ENCODE data around the gene RAB8B.

- TF ChIP-seq CTCF (tag by site-specific recombination; IDR thresholded peaks at IDR 0.05): no peak
- TF ChIP-seq ATF2 (tag by site-specific recombination; IDR thresholded peaks at IDR 0.05; ENCODE audit: low read depth): no peak
Measured at GRCh38 chr15:63246691-63247469, 57.5 kb downstream of the RAB8B start.
